Inflammatory macrophage treated with lipopolysaccharide for 4 hours (primary cell): ENCODE results near the gene CCK.
A peak's percentile ranks its signal among the peaks of the same experiment; 100 is the strongest.

Source experiments
- DNase-seq: peaks from one replicate; pipeline ENCODE4 v3.0.0-alpha.2; 2020

Gene CCK

GRCh38 chr3:42265059-42265991 is 660 bp downstream of the CCK start:
- DNase-seq: no peak

- DNase-seq: peak; percentile 1
Observed at GRCh38 chr3:42264399-42265058, 1.5 kb downstream of the CCK start.

- no peak for DNase-seq
Observed at GRCh38 chr3:42263354-42264346, 2.3 kb downstream of the CCK start.

GRCh38 chr3:42262525-42262924 is 3.5 kb downstream of the CCK start:
- no peak for DNase-seq

GRCh38 chr3:42257007-42257406 is 9.0 kb downstream of the CCK start:
- no peak for DNase-seq

- no peak for DNase-seq
Observed at GRCh38 chr3:42256135-42256819, 9.7 kb downstream of the CCK start.

GRCh38 chr3:42254566-42254965 is 11.4 kb downstream of the CCK start:
- no peak for DNase-seq

GRCh38 chr3:42250761-42251160 is 15.2 kb downstream of the CCK start:
- DNase-seq: no peak

- DNase-seq: peak; percentile 40
Observed at GRCh38 chr3:42247576-42248027, 18.4 kb downstream of the CCK start.

- no peak for DNase-seq
Observed at GRCh38 chr3:42246091-42246490, 19.9 kb downstream of the CCK start.

GRCh38 chr3:42236611-42237010 is 29.4 kb downstream of the CCK start:
- DNase-seq: no peak

- no peak for DNase-seq
Observed at GRCh38 chr3:42235532-42235931, 30.5 kb downstream of the CCK start.

GRCh38 chr3:42230860-42231259 is 35.1 kb downstream of the CCK start:
- no peak for DNase-seq

- peak; percentile 23 for DNase-seq
Observed at GRCh38 chr3:42229942-42230688, 35.9 kb downstream of the CCK start.

GRCh38 chr3:42229266-42229941 is 36.6 kb downstream of the CCK start:
- DNase-seq: no peak

- no peak for DNase-seq
Observed at GRCh38 chr3:42228796-42229195, 37.2 kb downstream of the CCK start.

- no peak for DNase-seq
Observed at GRCh38 chr3:42226470-42227425, 39.2 kb downstream of the CCK start.

- DNase-seq: no peak
Observed at GRCh38 chr3:42225486-42226363, 40.3 kb downstream of the CCK start.
